GM12864 (cell line): ENCODE results near the gene ZBTB16.

Experiments used
- DNase-seq: peaks from one replicate; pipeline ENCODE4 v3.0.0-alpha.2; 2011; ENCODE audit warnings: low read depth
- H3K4me3 ChIP-seq: 2 replicates; pipeline ENCODE4 v1.5.1; 2011; ENCODE audit warnings: mild to moderate bottlenecking, low read depth, low read length, control low read depth
- TF ChIP-seq, protein P1 (sequence below): IDR thresholded peaks from 2 replicates; pipeline ENCODE4 v1.5.1; 2011; ENCODE audit warnings: low read depth, mild to moderate bottlenecking, moderate library complexity, low read length, control low read depth, inconsistent platforms; ENCODE audit errors: missing control alignments

The ZBTB16 gene

GRCh38 chr11:114250993-114251814, 191.7 kb downstream of the ZBTB16 start:
- TF ChIP-seq, protein P1, sequence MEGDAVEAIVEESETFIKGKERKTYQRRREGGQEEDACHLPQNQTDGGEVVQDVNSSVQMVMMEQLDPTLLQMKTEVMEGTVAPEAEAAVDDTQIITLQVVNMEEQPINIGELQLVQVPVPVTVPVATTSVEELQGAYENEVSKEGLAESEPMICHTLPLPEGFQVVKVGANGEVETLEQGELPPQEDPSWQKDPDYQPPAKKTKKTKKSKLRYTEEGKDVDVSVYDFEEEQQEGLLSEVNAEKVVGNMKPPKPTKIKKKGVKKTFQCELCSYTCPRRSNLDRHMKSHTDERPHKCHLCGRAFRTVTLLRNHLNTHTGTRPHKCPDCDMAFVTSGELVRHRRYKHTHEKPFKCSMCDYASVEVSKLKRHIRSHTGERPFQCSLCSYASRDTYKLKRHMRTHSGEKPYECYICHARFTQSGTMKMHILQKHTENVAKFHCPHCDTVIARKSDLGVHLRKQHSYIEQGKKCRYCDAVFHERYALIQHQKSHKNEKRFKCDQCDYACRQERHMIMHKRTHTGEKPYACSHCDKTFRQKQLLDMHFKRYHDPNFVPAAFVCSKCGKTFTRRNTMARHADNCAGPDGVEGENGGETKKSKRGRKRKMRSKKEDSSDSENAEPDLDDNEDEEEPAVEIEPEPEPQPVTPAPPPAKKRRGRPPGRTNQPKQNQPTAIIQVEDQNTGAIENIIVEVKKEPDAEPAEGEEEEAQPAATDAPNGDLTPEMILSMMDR: no peak
- peak; percentile 7 for DNase-seq
- H3K4me3 ChIP-seq: no peak overlapping the region

- DNase-seq: no peak
- H3K4me3 ChIP-seq: no peak overlapping the region
- TF ChIP-seq, protein P1: peak; percentile 5
Measured at GRCh38 chr11:114251815-114252337, 192.4 kb downstream of the ZBTB16 start.

GRCh38 chr11:114252767-114253166, 193.3 kb downstream of the ZBTB16 start:
- TF ChIP-seq, protein P1: no peak
- DNase-seq: no peak
- no peak overlapping the region for H3K4me3 ChIP-seq

DNA sequence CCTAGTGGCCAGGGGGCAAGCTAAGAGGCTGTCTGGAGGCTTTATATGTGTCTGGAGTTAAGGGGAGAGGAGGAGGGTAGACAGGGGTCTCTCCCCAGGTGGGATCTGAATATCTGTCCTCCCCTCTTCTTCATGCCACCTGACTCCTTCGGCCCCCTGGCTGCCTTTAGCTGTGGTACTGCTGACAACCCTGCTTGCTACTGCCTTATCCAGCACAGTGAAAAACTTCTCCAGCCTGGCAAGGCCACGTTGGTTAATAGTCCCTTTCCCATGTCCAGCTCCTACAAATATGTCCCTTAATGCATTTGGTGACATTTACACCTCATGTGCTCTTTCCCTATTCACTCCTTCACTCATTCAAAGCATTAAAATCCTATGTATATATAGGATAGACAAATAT, 194.3 kb downstream of the ZBTB16 start:
- no peak for DNase-seq
- TF ChIP-seq, protein P1: no peak

GRCh38 chr11:114254571-114255146, 195.1 kb downstream of the ZBTB16 start:
- no peak for DNase-seq
- TF ChIP-seq, protein P1: no peak
- no peak overlapping the region for H3K4me3 ChIP-seq

More for the DNA sequence above, 194.3 kb downstream of the ZBTB16 start:
- H3K4me3 ChIP-seq: no peak overlapping the region

- no peak for DNase-seq
- H3K4me3 ChIP-seq: no peak overlapping the region
- TF ChIP-seq, protein P1: no peak
Measured at GRCh38 chr11:114255289-114255688, 195.8 kb downstream of the ZBTB16 start.
